OCI-LY7 (cell line): ENCODE measurements around the gene RELCH. TPM values are rescaled to one million over a fixed set of nuclear protein-coding genes. Genes with fewer than 3 reads are reported as not detected.

Experiments used
- BruUV-seq: library from RNA; stranded (reverse); fragments of 400-500 nt; replicated peaks from 2 replicates; lab custom pipeline; 2021; lab: Mats Ljungman, UMichigan
- CTCF ChIA-PET: fragments of 300-600 bp; sonication (Branson Sonifier 250); formaldehyde crosslinking; loops from one replicate; lab custom pipeline; 2022; ENCODE audit warnings: antibody characterized with exemption; ENCODE audit not compliant: unreplicated experiment; lab: Charles Lee
- POLR2A ChIA-PET: fragments of 300-600 bp; sonication (Branson Sonifier 250); formaldehyde crosslinking; loops from one replicate; lab custom pipeline; 2022; ENCODE audit warnings: antibody characterized with exemption; lab: Charles Lee
- DNase-seq: peaks from one replicate; pipeline ENCODE4 v3.0.0-alpha.2; 2015; ENCODE audit warnings: low spot score
- H2AFZ ChIP-seq: fragments of 200-600 bp; sonication (generic), shearing (Covaris generic); 2 replicates; pipeline ENCODE4 v1.6.1; 2014; ENCODE audit warnings: mild to moderate bottlenecking, antibody characterized with exemption, low read length, moderate library complexity
- H3K27ac ChIP-seq: fragments of 200-600 bp; sonication (generic); 2 replicates; pipeline ENCODE4 v1.5.1; 2014; ENCODE audit warnings: mixed run types, low read depth, mild to moderate bottlenecking, moderate library complexity, low read length, inconsistent platforms; ENCODE audit not compliant: poor library complexity, severe bottlenecking
- H3K36me3 ChIP-seq: fragments of 200-600 bp; sonication (generic); 2 replicates; pipeline ENCODE4 v1.6.1; 2014; ENCODE audit warnings: mild to moderate bottlenecking, antibody characterized with exemption, low read length, moderate library complexity, mixed read lengths; ENCODE audit not compliant: insufficient read depth
- H3K4me1 ChIP-seq: fragments of 200-600 bp; sonication (generic); 2 replicates; pipeline ENCODE4 v1.5.1; 2014; ENCODE audit warnings: mild to moderate bottlenecking, low read length; ENCODE audit not compliant: insufficient read depth, poor library complexity, severe bottlenecking
- H3K4me2 ChIP-seq: fragments of 200-600 bp; sonication (generic); 2 replicates; pipeline ENCODE4 v1.6.1; 2014; ENCODE audit warnings: mild to moderate bottlenecking, low read length
- H3K4me3 ChIP-seq: fragments of 200-600 bp; sonication (generic); 2 replicates; pipeline ENCODE4 v1.5.1; 2014; ENCODE audit warnings: mild to moderate bottlenecking, low read depth, low read length; ENCODE audit not compliant: poor library complexity, severe bottlenecking
- H3K79me2 ChIP-seq: fragments of 200-600 bp; sonication (generic); 2 replicates; pipeline ENCODE4 v1.6.1; 2016; ENCODE audit warnings: low read depth, mild to moderate bottlenecking, low read length, moderate library complexity, mixed read lengths; ENCODE audit not compliant: insufficient read depth
- H3K9me2 ChIP-seq: fragments of 200-600 bp; sonication (generic); 2 replicates; pipeline ENCODE4 v1.6.1; 2016; ENCODE audit warnings: mild to moderate bottlenecking, low read length, mixed read lengths; ENCODE audit not compliant: insufficient read depth
- H3K9me3 ChIP-seq: fragments of 200-600 bp; sonication (generic); 2 replicates; pipeline ENCODE4 v1.6.1; 2014; ENCODE audit warnings: mild to moderate bottlenecking, mixed run types, low read length, mixed read lengths
- H4K20me1 ChIP-seq: fragments of 200-600 bp; sonication (generic); 2 replicates; pipeline ENCODE4 v1.6.1; 2014; ENCODE audit warnings: mild to moderate bottlenecking, antibody characterized with exemption, low read length, moderate library complexity, mixed read lengths; ENCODE audit not compliant: insufficient read depth
- EZH2phosphoT487 ChIP-seq: fragments of 200-600 bp; sonication (generic); IDR thresholded peaks from 2 replicates; pipeline ENCODE4 v1.6.1; 2018; ENCODE audit warnings: low read depth, borderline replicate concordance, mild to moderate bottlenecking, mixed run types, antibody characterized with exemption, low read length, moderate library complexity, mixed read lengths
- intact Hi-C: fragments of 100-400 bp; cut with micrococcal nuclease; formaldehyde crosslinking; loops from one replicate; pipeline ENCODE4 v1.10.0; 2022; ENCODE audit not compliant: unreplicated experiment
- total RNA-seq, 2 experiments: library from RNA; depleted of rRNA in 1 of 2; stranded (reverse); fragments of >200 nt in 1 of 2; shearing (Covaris generic) in 1 of 2; gene quantifications; 2 replicates each; pipeline ENCODE4 v1.2.3, GENCODE V29; 2014 to 2022
- TF ChIP-seq, protein P1 (sequence below): fragments of 200-600 bp; sonication (generic); conservative IDR thresholded peaks from 2 replicates; pipeline ENCODE4 v1.5.1; 2014; ENCODE audit warnings: mild to moderate bottlenecking, antibody characterized with exemption, low read length, moderate library complexity, mixed read lengths

The RELCH gene
- total RNA-seq, 2 experiments from 2014 or later, result 21.2 to 23.1 TPM

DNA sequence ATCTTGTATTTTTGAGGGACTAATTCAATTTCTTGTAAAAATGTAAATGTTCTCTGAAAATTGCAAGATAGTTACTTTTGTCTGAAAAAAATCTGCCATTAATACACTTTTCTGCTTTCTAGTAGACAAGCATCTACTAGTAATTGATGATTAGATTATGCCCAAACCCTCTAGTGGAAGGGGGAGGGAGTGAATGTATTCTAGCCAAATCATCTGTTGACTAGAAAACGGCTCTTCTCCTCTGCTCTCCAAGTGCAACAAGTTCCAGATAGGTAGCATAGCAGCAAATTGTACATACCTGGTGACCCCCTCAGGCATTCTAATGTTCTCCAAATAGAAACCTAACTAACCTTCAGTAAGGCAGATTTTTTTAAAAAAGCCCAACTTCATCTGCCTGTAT lies 58.6 kb downstream of the RELCH start:
- ChIA-PET CTCF (no interaction called here), POLR2A (interaction anchor here (0.6 kb wide), 1 partner anchor 133 kb away, joined by 3 read pairs; no protein-coding TSS in a partner anchor)
- Histone ChIP-seq H2AFZ (no peak overlapping the region), H3K27ac (no peak overlapping the region), H3K4me2 (no peak overlapping the region), H3K79me2 (no peaks in the 10 kb centered on the region), H3K36me3 (peaks cover 10% of the 10 kb centered on the region; the same call in 1 of the 2 replicates), H3K4me1 (no peaks in the 10 kb centered on the region), H3K4me3 (no peak overlapping the region), H3K9me2 (no peaks in the 10 kb centered on the region), H3K9me3 (no peaks in the 10 kb centered on the region), H4K20me1 (no peaks in the 10 kb centered on the region)
- BruUV-seq, result no TSS peak
- no peak for TF ChIP-seq EZH2phosphoT487
- TF ChIP-seq, protein P1, sequence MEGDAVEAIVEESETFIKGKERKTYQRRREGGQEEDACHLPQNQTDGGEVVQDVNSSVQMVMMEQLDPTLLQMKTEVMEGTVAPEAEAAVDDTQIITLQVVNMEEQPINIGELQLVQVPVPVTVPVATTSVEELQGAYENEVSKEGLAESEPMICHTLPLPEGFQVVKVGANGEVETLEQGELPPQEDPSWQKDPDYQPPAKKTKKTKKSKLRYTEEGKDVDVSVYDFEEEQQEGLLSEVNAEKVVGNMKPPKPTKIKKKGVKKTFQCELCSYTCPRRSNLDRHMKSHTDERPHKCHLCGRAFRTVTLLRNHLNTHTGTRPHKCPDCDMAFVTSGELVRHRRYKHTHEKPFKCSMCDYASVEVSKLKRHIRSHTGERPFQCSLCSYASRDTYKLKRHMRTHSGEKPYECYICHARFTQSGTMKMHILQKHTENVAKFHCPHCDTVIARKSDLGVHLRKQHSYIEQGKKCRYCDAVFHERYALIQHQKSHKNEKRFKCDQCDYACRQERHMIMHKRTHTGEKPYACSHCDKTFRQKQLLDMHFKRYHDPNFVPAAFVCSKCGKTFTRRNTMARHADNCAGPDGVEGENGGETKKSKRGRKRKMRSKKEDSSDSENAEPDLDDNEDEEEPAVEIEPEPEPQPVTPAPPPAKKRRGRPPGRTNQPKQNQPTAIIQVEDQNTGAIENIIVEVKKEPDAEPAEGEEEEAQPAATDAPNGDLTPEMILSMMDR, result no peak
- intact Hi-C loops, result no loop called here
- no peak for DNase-seq

DNA sequence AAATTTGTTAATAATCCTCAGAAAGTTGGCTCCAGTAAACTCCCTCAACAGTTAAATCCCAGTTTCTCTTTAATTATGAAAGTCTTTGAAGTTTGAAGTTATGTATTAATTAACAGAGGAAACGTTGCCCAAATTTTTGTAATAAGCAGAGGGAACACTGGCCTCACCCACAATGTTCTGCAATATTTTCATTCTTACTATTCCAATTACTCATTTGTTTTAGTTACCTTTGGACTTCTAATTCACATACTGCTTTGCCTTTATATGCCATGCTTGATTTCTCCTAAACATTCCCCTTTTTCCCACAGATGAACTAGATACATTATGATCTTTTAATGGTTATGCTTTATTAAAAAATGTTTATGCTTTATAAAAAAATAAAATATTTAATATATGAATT lies 61.3 kb downstream of the RELCH start:
- no peak overlapping the region for H3K27ac ChIP-seq
- no peaks in the 10 kb centered on the region for H4K20me1 ChIP-seq
- H3K9me3 ChIP-seq, result no peaks in the 10 kb centered on the region
- H2AFZ ChIP-seq, result no peak overlapping the region
- ChIA-PET CTCF (no interaction called here), POLR2A (interaction anchor here (1.0 to 1.9 kb wide), 2 partner anchors 62 to 63 kb away, joined by 3 to 4 read pairs; partner anchors contain the start of genes PIGN and RELCH)
- no peak overlapping the region for H3K4me3 ChIP-seq
- intact Hi-C loops, result no loop called here
- no peaks in the 10 kb centered on the region for H3K9me2 ChIP-seq
- H3K36me3 ChIP-seq, result peaks cover 10% of the 10 kb centered on the region; the same call in 1 of the 2 replicates
- TF ChIP-seq, protein P1, result no peak
- no peak for TF ChIP-seq EZH2phosphoT487
- no peaks in the 10 kb centered on the region for H3K4me1 ChIP-seq
- no peaks in the 10 kb centered on the region for H3K79me2 ChIP-seq
- DNase-seq, result no peak
- no peak overlapping the region for H3K4me2 ChIP-seq
- no TSS peak for BruUV-seq

DNA sequence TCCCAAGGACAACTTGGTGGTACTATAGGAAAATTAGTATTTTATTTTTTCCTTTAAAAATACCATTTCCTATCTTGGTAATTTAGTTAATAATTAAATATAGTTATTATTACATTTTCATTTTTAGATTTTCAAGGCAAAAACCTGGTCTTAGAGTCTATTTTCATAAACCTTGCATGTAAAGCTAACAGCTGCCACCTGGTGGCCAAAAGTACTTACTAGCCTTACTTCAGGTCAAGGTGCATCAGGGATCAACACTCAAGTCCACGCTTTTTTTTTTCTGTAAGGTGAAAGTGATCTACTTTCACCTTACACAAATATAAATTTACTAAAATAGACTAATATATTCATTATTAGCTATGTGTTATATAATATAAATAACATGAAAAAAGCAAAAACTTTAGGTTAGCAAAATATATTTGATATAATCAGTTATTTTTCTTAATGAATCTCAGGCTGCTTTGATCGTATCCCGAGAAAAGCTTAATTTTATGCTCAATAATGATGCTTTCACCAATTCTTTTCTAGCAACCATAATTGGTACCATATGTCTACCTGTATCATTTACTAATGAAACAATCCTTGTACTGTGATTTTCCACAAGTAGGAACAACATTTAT lies 62.5 kb downstream of the RELCH start:
- Histone ChIP-seq H3K36me3 (peaks cover 9% of the 10 kb centered on the region; the same call in 1 of the 2 replicates), H2AFZ (no peak overlapping the region), H3K4me2 (no peak overlapping the region), H3K4me3 (no peak overlapping the region), H4K20me1 (no peaks in the 10 kb centered on the region), H3K27ac (no peak overlapping the region), H3K9me2 (no peaks in the 10 kb centered on the region), H3K79me2 (no peaks in the 10 kb centered on the region), H3K4me1 (no peaks in the 10 kb centered on the region), H3K9me3 (no peaks in the 10 kb centered on the region)
- intact Hi-C loops, result loop anchor here (1.0 kb wide), 1 partner anchor 65 kb away; no protein-coding TSS in a partner anchor
- POLR2A ChIA-PET, result interaction anchor here (0.7 to 1.6 kb wide), 4 partner anchors 16 to 67 kb away, joined by 3 to 5 read pairs (median 3); partner anchors contain the start of genes PIGN and RELCH
- peak; percentile 72 for DNase-seq
- CTCF ChIA-PET, result interaction anchor here (1.1 kb wide), 2 partner anchors 16 to 62 kb away, joined by 3 to 4 read pairs; partner anchors contain the start of gene RELCH
- no TSS peak for BruUV-seq
- TF ChIP-seq EZH2phosphoT487, result no peak
- TF ChIP-seq, protein P1, result peak; percentile 71
